OCI-LY7 (cell line): Measurements from ENCODE around the gene LTBP4. TPM values are rescaled to one million over a fixed set of nuclear protein-coding genes. Genes with fewer than 3 reads are reported as not detected.

ENCODE experiments used
- BruUV-seq: library from RNA; stranded (reverse); fragments of 400-500 nt; replicated peaks from 2 replicates; lab custom pipeline; 2021; lab: Mats Ljungman, UMichigan
- CTCF ChIA-PET: fragments of 300-600 bp; sonication (Branson Sonifier 250); formaldehyde crosslinking; loops from one replicate; lab custom pipeline; 2022; ENCODE audit warnings: antibody characterized with exemption; ENCODE audit not compliant: unreplicated experiment; lab: Charles Lee
- POLR2A ChIA-PET: fragments of 300-600 bp; sonication (Branson Sonifier 250); formaldehyde crosslinking; loops from one replicate; lab custom pipeline; 2022; ENCODE audit warnings: antibody characterized with exemption; lab: Charles Lee
- DNase-seq: peaks from one replicate; pipeline ENCODE4 v3.0.0-alpha.2; 2015; ENCODE audit warnings: low spot score
- H2AFZ ChIP-seq: fragments of 200-600 bp; sonication (generic), shearing (Covaris generic); 2 replicates; pipeline ENCODE4 v1.6.1; 2014; ENCODE audit warnings: mild to moderate bottlenecking, antibody characterized with exemption, low read length, moderate library complexity
- H3K27ac ChIP-seq: fragments of 200-600 bp; sonication (generic); 2 replicates; pipeline ENCODE4 v1.5.1; 2014; ENCODE audit warnings: mixed run types, low read depth, mild to moderate bottlenecking, moderate library complexity, low read length, inconsistent platforms; ENCODE audit not compliant: poor library complexity, severe bottlenecking
- H3K36me3 ChIP-seq: fragments of 200-600 bp; sonication (generic); 2 replicates; pipeline ENCODE4 v1.6.1; 2014; ENCODE audit warnings: mild to moderate bottlenecking, antibody characterized with exemption, low read length, moderate library complexity, mixed read lengths; ENCODE audit not compliant: insufficient read depth
- H3K4me1 ChIP-seq: fragments of 200-600 bp; sonication (generic); 2 replicates; pipeline ENCODE4 v1.5.1; 2014; ENCODE audit warnings: mild to moderate bottlenecking, low read length; ENCODE audit not compliant: insufficient read depth, poor library complexity, severe bottlenecking
- H3K4me2 ChIP-seq: fragments of 200-600 bp; sonication (generic); 2 replicates; pipeline ENCODE4 v1.6.1; 2014; ENCODE audit warnings: mild to moderate bottlenecking, low read length
- H3K4me3 ChIP-seq: fragments of 200-600 bp; sonication (generic); 2 replicates; pipeline ENCODE4 v1.5.1; 2014; ENCODE audit warnings: mild to moderate bottlenecking, low read depth, low read length; ENCODE audit not compliant: poor library complexity, severe bottlenecking
- H3K79me2 ChIP-seq: fragments of 200-600 bp; sonication (generic); 2 replicates; pipeline ENCODE4 v1.6.1; 2016; ENCODE audit warnings: low read depth, mild to moderate bottlenecking, low read length, moderate library complexity, mixed read lengths; ENCODE audit not compliant: insufficient read depth
- H3K9me2 ChIP-seq: fragments of 200-600 bp; sonication (generic); 2 replicates; pipeline ENCODE4 v1.6.1; 2016; ENCODE audit warnings: mild to moderate bottlenecking, low read length, mixed read lengths; ENCODE audit not compliant: insufficient read depth
- H3K9me3 ChIP-seq: fragments of 200-600 bp; sonication (generic); 2 replicates; pipeline ENCODE4 v1.6.1; 2014; ENCODE audit warnings: mild to moderate bottlenecking, mixed run types, low read length, mixed read lengths
- H4K20me1 ChIP-seq: fragments of 200-600 bp; sonication (generic); 2 replicates; pipeline ENCODE4 v1.6.1; 2014; ENCODE audit warnings: mild to moderate bottlenecking, antibody characterized with exemption, low read length, moderate library complexity, mixed read lengths; ENCODE audit not compliant: insufficient read depth
- EZH2phosphoT487 ChIP-seq: fragments of 200-600 bp; sonication (generic); IDR thresholded peaks from 2 replicates; pipeline ENCODE4 v1.6.1; 2018; ENCODE audit warnings: low read depth, borderline replicate concordance, mild to moderate bottlenecking, mixed run types, antibody characterized with exemption, low read length, moderate library complexity, mixed read lengths
- intact Hi-C: fragments of 100-400 bp; cut with micrococcal nuclease; formaldehyde crosslinking; loops from one replicate; pipeline ENCODE4 v1.10.0; 2022; ENCODE audit not compliant: unreplicated experiment
- total RNA-seq, 2 experiments: library from RNA; depleted of rRNA in 1 of 2; stranded (reverse); fragments of >200 nt in 1 of 2; shearing (Covaris generic) in 1 of 2; gene quantifications; 2 replicates each; pipeline ENCODE4 v1.2.3, GENCODE V29; 2014 to 2022
- TF ChIP-seq, protein P1 (sequence below): fragments of 200-600 bp; sonication (generic); conservative IDR thresholded peaks from 2 replicates; pipeline ENCODE4 v1.5.1; 2014; ENCODE audit warnings: mild to moderate bottlenecking, antibody characterized with exemption, low read length, moderate library complexity, mixed read lengths

The LTBP4 gene
- total RNA-seq, 2 experiments from 2014 or later, result 44.5 to 108 TPM

DNA sequence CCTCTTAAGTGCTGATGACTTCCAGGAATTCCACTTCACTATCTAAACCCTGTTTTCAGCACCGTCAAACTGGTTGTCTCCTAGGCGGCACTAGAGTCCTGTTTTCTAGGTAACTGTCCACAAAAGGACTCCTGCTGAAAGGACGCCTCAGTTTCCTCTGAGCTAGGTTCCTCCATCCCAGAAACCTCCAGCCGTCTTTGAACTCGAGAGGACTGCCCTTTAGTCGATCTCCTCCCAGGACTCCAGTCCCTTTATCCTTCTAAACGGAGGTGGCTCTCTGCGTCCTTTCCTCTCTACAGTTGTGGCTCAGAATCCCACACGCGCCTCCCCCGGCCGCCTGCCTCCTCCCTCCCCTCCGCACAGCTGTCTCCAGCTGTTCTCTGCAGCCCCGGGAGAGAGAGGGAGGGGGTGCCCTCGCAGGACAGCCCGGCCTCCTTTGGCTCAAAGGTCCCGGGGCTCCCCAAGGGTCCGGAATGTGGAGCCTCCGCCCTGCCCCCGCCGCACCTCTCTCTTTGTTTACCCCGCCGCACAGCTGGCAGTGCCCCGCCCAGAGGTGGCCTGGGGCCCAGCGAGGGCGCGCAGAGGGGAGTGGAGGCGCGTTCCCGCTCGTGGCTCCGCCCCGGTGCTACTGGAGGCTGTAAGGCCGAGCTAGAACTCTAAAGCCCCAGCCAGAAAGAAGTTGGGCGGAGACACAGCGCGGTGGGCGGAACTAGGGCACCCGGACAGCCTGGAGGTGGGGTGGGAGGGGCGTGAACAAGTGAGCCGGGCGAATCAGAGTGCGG, 2.4 kb downstream of the LTBP4 start:
- Histone ChIP-seq H4K20me1 (no peaks in the 10 kb centered on the region), H3K9me3 (no peaks in the 10 kb centered on the region), H3K27ac (no peak overlapping the region), H3K79me2 (no peaks in the 10 kb centered on the region), H3K9me2 (no peaks in the 10 kb centered on the region), H3K4me3 (peak overlapping the region; percentile 66), H2AFZ (no peak overlapping the region; the same call in 1 of the 2 replicates), H3K36me3 (no peaks in the 10 kb centered on the region), H3K4me1 (peaks cover 62% of the 10 kb centered on the region), H3K4me2 (peak overlapping the region; percentile 97)
- ChIA-PET CTCF (interaction anchor here (1.0 to 1.8 kb wide), 2 partner anchors 9 to 32 kb away, joined by 3 to 5 read pairs; no protein-coding TSS in a partner anchor), POLR2A (interaction anchor here (0.5 to 0.9 kb wide), 4 partner anchors 10 to 293 kb away, joined by 3 to 5 read pairs (median 4); no protein-coding TSS in a partner anchor)
- no TSS peak for BruUV-seq
- TF ChIP-seq EZH2phosphoT487, result no peak
- TF ChIP-seq, protein P1, sequence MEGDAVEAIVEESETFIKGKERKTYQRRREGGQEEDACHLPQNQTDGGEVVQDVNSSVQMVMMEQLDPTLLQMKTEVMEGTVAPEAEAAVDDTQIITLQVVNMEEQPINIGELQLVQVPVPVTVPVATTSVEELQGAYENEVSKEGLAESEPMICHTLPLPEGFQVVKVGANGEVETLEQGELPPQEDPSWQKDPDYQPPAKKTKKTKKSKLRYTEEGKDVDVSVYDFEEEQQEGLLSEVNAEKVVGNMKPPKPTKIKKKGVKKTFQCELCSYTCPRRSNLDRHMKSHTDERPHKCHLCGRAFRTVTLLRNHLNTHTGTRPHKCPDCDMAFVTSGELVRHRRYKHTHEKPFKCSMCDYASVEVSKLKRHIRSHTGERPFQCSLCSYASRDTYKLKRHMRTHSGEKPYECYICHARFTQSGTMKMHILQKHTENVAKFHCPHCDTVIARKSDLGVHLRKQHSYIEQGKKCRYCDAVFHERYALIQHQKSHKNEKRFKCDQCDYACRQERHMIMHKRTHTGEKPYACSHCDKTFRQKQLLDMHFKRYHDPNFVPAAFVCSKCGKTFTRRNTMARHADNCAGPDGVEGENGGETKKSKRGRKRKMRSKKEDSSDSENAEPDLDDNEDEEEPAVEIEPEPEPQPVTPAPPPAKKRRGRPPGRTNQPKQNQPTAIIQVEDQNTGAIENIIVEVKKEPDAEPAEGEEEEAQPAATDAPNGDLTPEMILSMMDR, result no peak
- intact Hi-C loops, result loop anchor here (2.0 to 10.0 kb wide), 3 partner anchors 171 to 319 kb away; partner anchors contain the start of genes AKT2, C19orf47, MIA and PLD3
- peak; percentile 98 for DNase-seq

DNA sequence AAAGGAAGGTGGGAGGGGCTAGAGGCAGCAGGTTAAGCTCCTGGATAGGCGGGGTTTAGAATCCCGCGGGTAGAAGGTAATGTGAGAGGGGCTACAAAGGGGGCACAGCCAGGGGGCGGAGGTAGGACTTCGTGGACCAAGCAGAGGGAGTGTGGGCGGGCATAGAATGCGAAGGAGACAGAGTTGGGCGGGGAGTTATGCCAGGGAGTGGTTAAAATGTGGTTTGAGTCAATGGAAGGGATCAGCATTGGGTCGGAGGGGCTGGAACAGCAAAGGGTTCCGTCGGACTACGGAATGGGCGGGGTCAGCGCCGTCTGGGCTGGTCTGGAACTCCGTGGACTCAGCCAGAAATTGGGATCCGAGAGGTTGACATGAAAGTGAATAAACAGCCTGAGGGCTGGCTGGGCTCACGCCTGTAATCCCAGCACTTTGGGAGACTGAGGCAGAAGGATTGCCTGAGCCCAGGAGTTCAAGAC, 3.0 kb downstream of the LTBP4 start:
- no peaks in the 10 kb centered on the region for H4K20me1 ChIP-seq
- no peak overlapping the region; the same call in 1 of the 2 replicates for H2AFZ ChIP-seq
- TF ChIP-seq, protein P1, result no peak
- TF ChIP-seq EZH2phosphoT487, result no peak
- ChIA-PET CTCF (interaction anchor here (1.0 to 1.8 kb wide), 2 partner anchors 10 to 31 kb away, joined by 3 to 5 read pairs; no protein-coding TSS in a partner anchor), POLR2A (interaction anchor here (0.5 to 0.9 kb wide), 4 partner anchors 9 to 293 kb away, joined by 3 to 5 read pairs (median 4); no protein-coding TSS in a partner anchor)
- peak overlapping the region; percentile 66 for H3K4me3 ChIP-seq
- H3K79me2 ChIP-seq, result no peaks in the 10 kb centered on the region
- no TSS peak for BruUV-seq
- DNase-seq, result no peak
- no peak overlapping the region for H3K27ac ChIP-seq
- intact Hi-C loops, result loop anchor here (2.0 to 10.0 kb wide), 3 partner anchors 171 to 319 kb away; partner anchors contain the start of genes AKT2, C19orf47, MIA and PLD3
- H3K9me3 ChIP-seq, result no peaks in the 10 kb centered on the region
- peaks cover 62% of the 10 kb centered on the region for H3K4me1 ChIP-seq
- no peaks in the 10 kb centered on the region for H3K36me3 ChIP-seq
- H3K9me2 ChIP-seq, result no peaks in the 10 kb centered on the region
- H3K4me2 ChIP-seq, result peak overlapping the region; percentile 97
